GM23248 (cell line): Measurements from ENCODE around the gene TUBB. TPM values are rescaled to one million over a fixed set of nuclear protein-coding genes. Genes with fewer than 3 reads are reported as not detected.

Experiments used
- DNase-seq: peaks from one replicate; pipeline ENCODE4 v3.0.0-alpha.2; 2015
- H2AFZ ChIP-seq: fragments of 200-600 bp; sonication (generic); 2 replicates; pipeline ENCODE4 v1.6.1; 2016; ENCODE audit warnings: antibody characterized with exemption
- H3F3A ChIP-seq: fragments of 200-600 bp; sonication (generic); 2 replicates; pipeline ENCODE4 v1.6.1; 2016; ENCODE audit warnings: mild to moderate bottlenecking, antibody characterized with exemption, mixed run types; ENCODE audit not compliant: insufficient read depth
- H3K27ac ChIP-seq: fragments of 200-600 bp; sonication (generic); 2 replicates; pipeline ENCODE4 v1.5.1; 2016; ENCODE audit warnings: mild to moderate bottlenecking
- H3K27me3 ChIP-seq: fragments of 200-600 bp; sonication (generic); replicated peaks from 2 replicates; pipeline ENCODE4 v1.6.1; 2016; ENCODE audit warnings: mild to moderate bottlenecking; ENCODE audit not compliant: insufficient read depth
- H3K36me3 ChIP-seq: fragments of 200-600 bp; sonication (generic); 2 replicates; pipeline ENCODE4 v1.6.1; 2016; ENCODE audit warnings: low read depth, mild to moderate bottlenecking
- H3K4me1 ChIP-seq: fragments of 200-600 bp; sonication (generic); 2 replicates; pipeline ENCODE4 v1.6.1; 2016; ENCODE audit warnings: mild to moderate bottlenecking; ENCODE audit not compliant: insufficient read depth
- H3K4me2 ChIP-seq: fragments of 200-600 bp; sonication (generic); one replicate; pipeline ENCODE4 v1.6.1; 2016; ENCODE audit warnings: mild to moderate bottlenecking; ENCODE audit not compliant: unreplicated experiment
- H3K4me3 ChIP-seq: fragments of 200-600 bp; sonication (generic); 2 replicates; pipeline ENCODE4 v1.5.1; 2016; ENCODE audit warnings: mild to moderate bottlenecking
- H3K79me2 ChIP-seq: fragments of 200-600 bp; sonication (generic); 2 replicates; pipeline ENCODE4 v1.6.1; 2016; ENCODE audit warnings: mild to moderate bottlenecking; ENCODE audit not compliant: insufficient read depth
- H3K9ac ChIP-seq: fragments of 200-600 bp; sonication (generic); 2 replicates; pipeline ENCODE4 v1.6.1; 2016; ENCODE audit warnings: mild to moderate bottlenecking
- H3K9me2 ChIP-seq: fragments of 200-600 bp; sonication (generic); 2 replicates; pipeline ENCODE4 v1.6.1; 2016; ENCODE audit warnings: mixed run types, mild to moderate bottlenecking, moderate library complexity; ENCODE audit not compliant: insufficient read depth
- H3K9me3 ChIP-seq: fragments of 200-600 bp; sonication (generic); one replicate; pipeline ENCODE4 v1.6.1; 2017; ENCODE audit warnings: low read depth
- H4K20me1 ChIP-seq: fragments of 200-600 bp; sonication (generic); 2 replicates; pipeline ENCODE4 v1.6.0; 2016; ENCODE audit not compliant: insufficient read depth
- EZH2 ChIP-seq: fragments of 200-600 bp; sonication (generic); IDR thresholded peaks from 2 replicates; pipeline ENCODE4 v1.6.1; 2018; ENCODE audit warnings: antibody characterized with exemption, mild to moderate bottlenecking; ENCODE audit not compliant: insufficient read depth, poor library complexity, severe bottlenecking
- EZH2phosphoT487 ChIP-seq: fragments of 200-600 bp; sonication (generic); IDR thresholded peaks from 2 replicates; pipeline ENCODE4 v1.6.1; 2018; ENCODE audit warnings: antibody characterized with exemption, moderate library complexity, mild to moderate bottlenecking, low read depth; ENCODE audit not compliant: insufficient read depth
- WGBS, 2 experiments: methylation state at CpG; one replicate each; pipeline ENCODE4 v1.1.6; 2015 to 2017; ENCODE audit warnings: low lambda C conversion rate in 2 of 2, low coverage in 1 of 2; ENCODE audit errors: missing lambda C conversion rate in 2 of 2; 5-methylcytosine and 5-hydroxymethylcytosine counted together
- in situ Hi-C: fragments of 300-500 bp; cut with MboI; formaldehyde crosslinking; loops from 2 replicates; pipeline ENCODE4 v1.15.0; 2020
- polyA plus RNA-seq: library from polyadenylated mRNA; unstranded; fragments of >200 nt; fragmentation: Nextera tagmentation; extraction: Ambion mirVana; gene quantifications from 2 replicates; pipeline ENCODE4 v1.2.1, GENCODE V29; 2016
- total RNA-seq: library from RNA; depleted of rRNA; stranded (reverse); fragments of >200 nt; shearing (Covaris generic); gene quantifications from 2 replicates; pipeline ENCODE4 v1.2.3, GENCODE V29; 2014

The TUBB gene
- total and polyA plus RNA-seq, 2 experiments from 2014 or later = 491 to 565 TPM

DNA sequence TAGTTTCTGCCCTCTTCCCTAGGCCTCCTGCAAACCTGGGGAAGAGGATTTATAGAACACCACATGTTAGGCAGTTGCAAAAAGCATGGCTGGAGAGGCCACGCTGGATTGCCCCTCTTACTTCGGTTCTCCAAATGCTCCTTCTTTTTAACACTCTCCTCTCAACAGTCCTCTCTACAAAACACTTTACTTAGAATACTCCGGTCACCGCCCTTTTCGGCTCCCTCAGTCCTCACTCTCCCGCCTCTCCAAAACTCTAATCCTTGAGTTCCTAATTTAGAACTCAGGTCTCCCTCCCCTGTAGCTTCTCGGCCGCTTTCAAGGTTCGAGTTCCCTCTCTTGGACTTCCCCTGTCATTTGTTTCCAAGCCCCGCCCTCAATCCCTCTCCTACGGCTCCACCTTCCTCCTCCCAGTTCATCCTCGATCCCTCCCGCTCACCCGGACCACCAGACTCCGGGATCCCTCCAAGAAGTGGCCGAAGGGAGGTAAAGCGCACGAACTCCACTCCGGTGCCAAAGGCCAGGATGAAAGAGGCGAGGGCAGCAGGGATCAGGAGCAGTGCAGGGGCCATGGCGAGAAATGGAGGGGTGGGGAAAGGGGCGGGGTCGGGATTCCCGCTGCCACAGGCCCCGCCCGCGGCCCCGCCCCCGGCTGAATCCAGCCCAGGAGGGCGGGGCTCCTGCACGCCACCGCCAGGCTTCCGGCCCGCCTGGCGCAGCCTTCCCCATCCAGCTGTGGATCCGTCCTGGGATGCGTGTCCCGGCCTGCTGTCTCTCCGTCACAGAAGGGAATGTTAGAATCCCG, 29.5 kb upstream of the TUBB start, which contains the start of gene NRM:
Gene NRM (minus strand): TSS at position 582 of the 805 bp plus-strand sequence. CDS start 10 bp downstream, at position 572.
- H3K27ac ChIP-seq = peak within 1 kb of the TSS; percentile 92
- in situ Hi-C loops = no loop called here
- WGBS, 2 experiments = 2 to 3% methylated on average over 26 to 40 of the region's 40 CpGs

GRCh38 chr6:30691208-30691847, 28.8 kb upstream of the TUBB start:
- in situ Hi-C loops = no loop called here
- H3K79me2 ChIP-seq = peaks cover 33% of the 10 kb centered on the region
- DNase-seq = peak; percentile 30
- peaks cover 46% of the 10 kb centered on the region for H3K4me1 ChIP-seq
- peaks cover 37% of the 10 kb centered on the region for H3F3A ChIP-seq
- H3K9ac ChIP-seq = peak overlapping the region; percentile 85
- H3K4me3 ChIP-seq = peak overlapping the region; percentile 91
- H3K9me3 ChIP-seq = no peaks in the 10 kb centered on the region
- H3K9me2 ChIP-seq = no peaks in the 10 kb centered on the region
- H3K27ac ChIP-seq = peak overlapping the region; percentile 92
- no peaks in the 10 kb centered on the region for H4K20me1 ChIP-seq
- 26 to 30% methylated on average over 8 of the region's 8 CpGs for WGBS, 2 experiments
- no peak for TF ChIP-seq EZH2
- no peak for TF ChIP-seq EZH2phosphoT487
- no peaks in the 10 kb centered on the region for H3K36me3 ChIP-seq
- H3K4me2 ChIP-seq = peak overlapping the region; percentile 83
- no peaks in the 10 kb centered on the region for H3K27me3 ChIP-seq
- peak overlapping the region; percentile 91 for H2AFZ ChIP-seq

More for the DNA sequence above, 29.5 kb upstream of the TUBB start, which contains the start of gene NRM:
- peak within 1 kb of the TSS; percentile 83 for H3K4me2 ChIP-seq
- H3K9ac ChIP-seq = peak within 1 kb of the TSS; percentile 85
- no peaks in the 10 kb centered on the region for H4K20me1 ChIP-seq
- H3K27me3 ChIP-seq = no peaks in the 10 kb centered on the region
- H3F3A ChIP-seq = peaks cover 43% of the 10 kb centered on the region
- peak; percentile 96 for DNase-seq
- peak within 1 kb of the TSS; percentile 91 for H2AFZ ChIP-seq
- TF ChIP-seq EZH2 = no peak
- TF ChIP-seq EZH2phosphoT487 = no peak
- no peaks in the 10 kb centered on the region for H3K9me2 ChIP-seq
- H3K79me2 ChIP-seq = peaks cover 40% of the 10 kb centered on the region
- no peaks in the 10 kb centered on the region for H3K36me3 ChIP-seq
- peak within 1 kb of the TSS; percentile 91 for H3K4me3 ChIP-seq
- no peaks in the 10 kb centered on the region for H3K9me3 ChIP-seq
- H3K4me1 ChIP-seq = peaks cover 41% of the 10 kb centered on the region

DNA sequence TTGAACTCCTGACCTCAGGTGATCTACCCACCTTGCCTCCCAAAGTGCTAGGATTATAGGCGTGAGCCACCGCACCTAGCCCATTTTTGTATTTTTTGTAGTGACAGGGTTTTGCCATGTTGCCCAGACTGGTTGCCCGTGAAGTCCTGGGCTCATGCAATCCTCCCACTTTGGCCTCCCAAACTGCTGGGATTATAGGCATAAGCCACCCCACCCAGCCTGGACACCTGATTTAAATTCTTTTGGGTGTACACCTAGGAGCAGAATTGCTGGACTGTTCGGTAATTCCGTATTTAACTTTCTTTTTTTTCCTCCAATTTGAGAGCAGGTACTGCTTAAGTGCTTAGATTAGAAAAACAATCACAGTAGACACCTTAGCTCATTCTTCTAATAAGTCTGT, 23.7 kb upstream of the TUBB start:
- Histone ChIP-seq H3K9me3 (no peaks in the 10 kb centered on the region), H2AFZ (no peak overlapping the region), H3K27ac (no peak overlapping the region), H4K20me1 (no peaks in the 10 kb centered on the region), H3K4me2 (no peak overlapping the region), H3K36me3 (peaks cover 2% of the 10 kb centered on the region; the same call in 1 of the 2 replicates), H3K27me3 (no peaks in the 10 kb centered on the region), H3K9ac (no peak overlapping the region), H3K4me3 (no peak overlapping the region), H3K9me2 (no peaks in the 10 kb centered on the region), H3F3A (peaks cover 11% of the 10 kb centered on the region), H3K79me2 (no peaks in the 10 kb centered on the region), H3K4me1 (peaks cover 18% of the 10 kb centered on the region)
- in situ Hi-C loops = no loop called here
- DNase-seq = no peak
- 96 to 98% methylated on average over 5 of the region's 5 CpGs for WGBS, 2 experiments
- no peak for TF ChIP-seq EZH2phosphoT487
- TF ChIP-seq EZH2 = no peak

- no peak for TF ChIP-seq EZH2
- no peak for TF ChIP-seq EZH2phosphoT487
- 77 to 79% methylated on average over 4 of the region's 4 CpGs for WGBS, 2 experiments
- peaks cover 7% of the 10 kb centered on the region for H3K4me1 ChIP-seq
Observed at GRCh38 chr6:30700340-30700739, 19.8 kb upstream of the TUBB start.

More at GRCh38 chr6:30700340-30700739, 19.8 kb upstream of the TUBB start:
- no peak for DNase-seq
- Histone ChIP-seq H3K9me2 (no peaks in the 10 kb centered on the region), H3K27me3 (no peaks in the 10 kb centered on the region), H2AFZ (no peak overlapping the region), H3K4me2 (no peak overlapping the region), H3K4me3 (no peak overlapping the region), H4K20me1 (no peaks in the 10 kb centered on the region), H3K36me3 (peaks cover 5% of the 10 kb centered on the region; the same call in 1 of the 2 replicates), H3K79me2 (no peaks in the 10 kb centered on the region), H3K9ac (no peak overlapping the region), H3K9me3 (no peaks in the 10 kb centered on the region), H3K27ac (no peak overlapping the region), H3F3A (peaks cover under 1% of the 10 kb centered on the region; the same call in 1 of the 2 replicates)
- in situ Hi-C loops = no loop called here
